Sigmoid colon (tissue), 7 donors: ENCODE measurements around the gene SND1. TPM values are rescaled to one million over a fixed set of nuclear protein-coding genes. Genes with fewer than 3 reads are reported as not detected.

Experiments
- DNase-seq: peaks from one replicate; pipeline ENCODE4 v3.0.0-alpha.2; 2019
- H3K27ac ChIP-seq, 4 donors: fragments of 200-600 bp; sonication (generic); one replicate each; pipeline ENCODE4 v1.5.1; 2016 to 2019; ENCODE audit warnings: mild to moderate bottlenecking in 1 of 4
- H3K27me3 ChIP-seq, 3 donors: fragments of 200-600 bp; sonication (generic); one replicate each; pipeline ENCODE4 v1.5.1; 2019; ENCODE audit warnings: mild to moderate bottlenecking in 1 of 3
- H3K36me3 ChIP-seq, 4 donors: fragments of 200-600 bp; sonication (generic); one replicate each; pipeline ENCODE4 v1.5.1; 2016 to 2019
- H3K4me1 ChIP-seq, 4 donors: fragments of 200-600 bp; sonication (generic); one replicate each; pipeline ENCODE4 v1.5.1; 2017 to 2019
- H3K4me3 ChIP-seq, 4 donors: fragments of 200-600 bp; sonication (generic); one replicate each; pipeline ENCODE4 v1.5.1; 2017 to 2019; ENCODE audit warnings: mild to moderate bottlenecking in 2 of 4, moderate library complexity in 1 of 4
- H3K9me3 ChIP-seq, 4 donors: fragments of 200-600 bp in 3 of 4; sonication (generic) in 3 of 4; one replicate each; pipeline versions ENCODE4 v1.5.1 to v1.6.1; 2013 to 2019
- CTCF ChIP-seq, 4 experiments: fragments of 450-650 bp in 3 of 4; fragments of 200-600 bp in 1 of 4; IDR thresholded peaks; one replicate each; pipeline ENCODE4 v1.5.1; 2016 to 2019; ENCODE audit warnings: antibody characterized with exemption in 4 of 4, mild to moderate bottlenecking in 3 of 4, moderate library complexity in 2 of 4
- EP300 ChIP-seq, 4 donors: sonication (generic); formaldehyde crosslinking; IDR thresholded peaks; one replicate each; pipeline ENCODE4 v1.6.1; 2017; ENCODE audit warnings: antibody characterized with exemption in 4 of 4
- POLR2A ChIP-seq, 2 donors: fragments of 450-650 bp; IDR thresholded peaks; one replicate each; pipeline ENCODE4 v1.6.1; 2016; ENCODE audit warnings: antibody characterized with exemption in 2 of 2, mild to moderate bottlenecking in 2 of 2, moderate library complexity in 2 of 2
- POLR2AphosphoS5 ChIP-seq, 4 donors: sonication (generic); formaldehyde crosslinking; IDR thresholded peaks; one replicate each; pipeline ENCODE4 v1.6.1; 2017; ENCODE audit warnings: antibody characterized with exemption in 4 of 4
- WGBS, 2 donors: extraction: QIAGEN DNeasy Blood & Tissue Kit; methylation state at CpG; one replicate each; pipeline ENCODE4 v1.1.7; 2013; 5-methylcytosine and 5-hydroxymethylcytosine counted together
- intact Hi-C: fragments of 100-400 bp; cut with DNase I; formaldehyde crosslinking; loops from one replicate; pipeline ENCODE4 v1.15.1; 2023
- polyA plus RNA-seq, 3 donors: library from polyadenylated mRNA; stranded (reverse); fragments of 200-250 nt; gene quantifications; one replicate each; pipeline ENCODE4 v1.2.3, GENCODE V29; 2013
- total RNA-seq, 4 donors: library from RNA; depleted of rRNA; stranded (reverse); fragments of >200 nt; gene quantifications; one replicate each; pipeline ENCODE4 v1.1.0, GENCODE V29; 2016
- donor health status: healthy with polysubstance abuse.
- donor health status: Bipolar disorder and iron deficiency.
- donor health status: healthy.

The SND1 gene
- total and polyA plus RNA-seq, 7 donors: 30.6 to 93.4 (median 71.3) TPM

GRCh38 chr7:127979113-127979727 is 327.2 kb downstream of the SND1 start:
- intact Hi-C loops: no loop called here
- Histone ChIP-seq H3K9me3 (peaks cover 0 to 2% (median 0%) of the 10 kb centered on the region in 4 donors), H3K27ac (no peak overlapping the region), H3K4me1 (peaks cover 0 to 10% (median 7%) of the 10 kb centered on the region in 4 donors), H3K4me3 (no peak overlapping the region), H3K27me3 (no peaks in the 10 kb centered on the region), H3K36me3 (no peaks in the 10 kb centered on the region)
- TF ChIP-seq CTCF (IDR thresholded peaks at IDR 0.05): no peak
- no peak for DNase-seq
- WGBS, 2 donors: 87 to 90% methylated on average over 9 of the region's 9 CpGs

GRCh38 chr7:127979728-127980126 is 327.7 kb downstream of the SND1 start:
- Histone ChIP-seq H3K9me3 (peaks cover 0 to 2% (median 0%) of the 10 kb centered on the region in 4 donors), H3K36me3 (no peaks in the 10 kb centered on the region), H3K4me3 (no peak overlapping the region), H3K27me3 (no peaks in the 10 kb centered on the region), H3K4me1 (peaks cover 0 to 10% (median 4%) of the 10 kb centered on the region in 4 donors), H3K27ac (no peak overlapping the region)
- TF ChIP-seq CTCF (IDR thresholded peaks at IDR 0.05) (no peak), POLR2AphosphoS5 (IDR thresholded peaks at IDR 0.05) (no peak), EP300 (IDR thresholded peaks at IDR 0.05) (no peak), POLR2A (IDR thresholded peaks at IDR 0.05) (no peak)
- no peak for DNase-seq
- intact Hi-C loops: no loop called here

DNA sequence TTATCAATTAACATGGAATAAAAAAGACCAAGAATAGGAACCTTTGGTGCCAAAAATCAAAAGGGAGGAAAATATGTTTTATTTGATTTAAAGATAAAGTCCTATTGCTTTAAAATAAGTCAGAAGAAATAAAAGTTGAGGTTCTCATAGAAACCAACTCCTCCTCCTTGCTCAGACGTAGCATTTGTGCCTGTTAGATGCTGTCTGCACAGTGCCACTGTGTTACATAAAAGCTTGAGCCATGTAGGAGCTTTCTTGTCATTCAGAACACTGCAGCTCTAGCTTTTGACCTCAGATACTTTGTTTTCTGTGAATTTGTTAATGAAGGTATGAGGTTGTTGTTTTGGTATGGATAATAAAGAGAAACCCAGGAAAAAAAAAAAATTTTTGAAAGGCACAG is 328.9 kb downstream of the SND1 start:
- no peaks in the 10 kb centered on the region for H3K27me3 ChIP-seq
- no peak overlapping the region for H3K27ac ChIP-seq
- no peaks in the 10 kb centered on the region for H3K36me3 ChIP-seq
- H3K9me3 ChIP-seq: peaks cover 0 to 2% (median 0%) of the 10 kb centered on the region in 4 donors
- WGBS, 2 donors: 81 to 92% methylated on average over 1 of the region's 1 CpG
- peaks cover 0 to 10% (median 4%) of the 10 kb centered on the region in 4 donors for H3K4me1 ChIP-seq
- TF ChIP-seq POLR2AphosphoS5 (IDR thresholded peaks at IDR 0.05) (no peak), POLR2A (IDR thresholded peaks at IDR 0.05) (no peak), EP300 (IDR thresholded peaks at IDR 0.05) (no peak), CTCF (IDR thresholded peaks at IDR 0.05) (no peak)
- intact Hi-C loops: no loop called here
- DNase-seq: no peak
- H3K4me3 ChIP-seq: no peak overlapping the region

GRCh38 chr7:127981965-127982364 is 330.0 kb downstream of the SND1 start:
- Histone ChIP-seq H3K27me3 (no peaks in the 10 kb centered on the region), H3K36me3 (no peaks in the 10 kb centered on the region), H3K27ac (no peak overlapping the region), H3K9me3 (peaks cover 0 to 2% (median 0%) of the 10 kb centered on the region in 4 donors), H3K4me3 (no peak overlapping the region), H3K4me1 (peaks cover 0 to 11% (median 7%) of the 10 kb centered on the region in 4 donors)
- WGBS, 2 donors: 90 to 97% methylated on average over 4 of the region's 4 CpGs
- DNase-seq: no peak
- intact Hi-C loops: no loop called here
- TF ChIP-seq POLR2A (IDR thresholded peaks at IDR 0.05): no peak
- no peak for TF ChIP-seq EP300 (IDR thresholded peaks at IDR 0.05)
- no peak for TF ChIP-seq CTCF (IDR thresholded peaks at IDR 0.05)
- no peak for TF ChIP-seq POLR2AphosphoS5 (IDR thresholded peaks at IDR 0.05)

DNA sequence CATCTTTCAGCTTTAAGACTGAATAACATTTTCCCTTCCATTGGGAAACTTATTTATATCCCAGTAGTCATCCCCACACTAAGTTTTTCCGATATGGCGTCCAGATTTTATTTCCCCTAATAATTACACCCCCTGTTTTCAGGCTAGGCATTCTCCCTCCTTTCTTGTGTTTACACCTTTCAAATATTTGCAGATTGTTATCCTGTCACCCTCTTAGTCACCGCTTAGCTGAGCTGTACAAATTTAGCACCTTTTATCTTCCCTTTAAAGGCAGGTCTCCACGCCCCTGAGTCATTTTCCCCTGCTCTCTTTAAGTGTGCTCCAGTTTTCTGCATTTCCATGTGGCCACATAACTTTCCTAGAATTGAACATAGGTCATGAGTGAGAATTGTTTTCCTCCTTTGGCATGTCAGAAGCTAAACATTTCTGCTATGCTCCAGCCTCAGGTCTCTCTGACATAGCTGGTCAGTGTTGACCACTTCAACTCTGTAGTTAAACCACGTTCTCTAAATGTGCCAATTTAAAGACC is 331.9 kb downstream of the SND1 start:
- peaks cover 0 to 2% (median 0%) of the 10 kb centered on the region in 4 donors for H3K9me3 ChIP-seq
- intact Hi-C loops: no loop called here
- no peak for DNase-seq
- no peak overlapping the region for H3K4me3 ChIP-seq
- WGBS, 2 donors: 68 to 80% methylated on average over 5 of the region's 5 CpGs
- no peaks in the 10 kb centered on the region for H3K27me3 ChIP-seq
- peaks cover 0 to 14% (median 11%) of the 10 kb centered on the region in 4 donors for H3K4me1 ChIP-seq
- H3K27ac ChIP-seq: no peak overlapping the region
- TF ChIP-seq POLR2A (IDR thresholded peaks at IDR 0.05): no peak
- TF ChIP-seq EP300 (IDR thresholded peaks at IDR 0.05): no peak
- TF ChIP-seq POLR2AphosphoS5 (IDR thresholded peaks at IDR 0.05): no peak
- TF ChIP-seq CTCF (IDR thresholded peaks at IDR 0.05): no peak
- no peaks in the 10 kb centered on the region for H3K36me3 ChIP-seq
